ENCODE data around the gene GRAMD1B. TPM values are rescaled to one million over a fixed set of nuclear protein-coding genes. Genes with fewer than 3 reads are reported as not detected.
A peak's percentile ranks its signal among the peaks of the same experiment; 100 is the strongest.

The GRAMD1B gene
- total RNA-seq, 1 experiment from 2014 or later, result 4.6 TPM

DNA sequence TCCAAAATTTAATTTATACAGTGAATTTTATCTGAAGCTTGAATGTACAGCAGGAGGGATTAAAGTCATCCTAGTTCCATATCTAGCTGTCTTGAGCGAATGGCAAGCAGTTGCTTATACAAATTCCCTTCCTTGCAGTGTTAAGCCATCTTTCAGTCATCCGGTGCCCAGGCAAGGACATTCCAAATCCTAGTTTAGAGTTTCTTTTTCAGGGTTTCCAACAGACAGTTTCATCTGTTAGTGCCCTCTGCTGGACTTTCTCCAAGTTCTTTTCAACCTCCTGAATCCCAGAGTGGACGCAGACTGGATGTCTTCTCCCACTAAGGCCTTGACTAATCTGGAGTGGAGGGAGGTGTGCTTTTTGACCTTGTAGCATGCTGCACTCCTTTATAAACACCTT lies 45.4 kb downstream of the GRAMD1B start:
- DNase-seq (ENCODE audit: low spot score), result peak; percentile 30

- DNase-seq (ENCODE audit: low spot score), result no peak
These were observed 47.3 kb downstream of the GRAMD1B start for GRCh38 chr11:123477205-123477907.

GRCh38 chr11:123478352-123478987 lies 48.4 kb downstream of the GRAMD1B start:
- peak; percentile 67 for DNase-seq (ENCODE audit: low spot score)

DNA sequence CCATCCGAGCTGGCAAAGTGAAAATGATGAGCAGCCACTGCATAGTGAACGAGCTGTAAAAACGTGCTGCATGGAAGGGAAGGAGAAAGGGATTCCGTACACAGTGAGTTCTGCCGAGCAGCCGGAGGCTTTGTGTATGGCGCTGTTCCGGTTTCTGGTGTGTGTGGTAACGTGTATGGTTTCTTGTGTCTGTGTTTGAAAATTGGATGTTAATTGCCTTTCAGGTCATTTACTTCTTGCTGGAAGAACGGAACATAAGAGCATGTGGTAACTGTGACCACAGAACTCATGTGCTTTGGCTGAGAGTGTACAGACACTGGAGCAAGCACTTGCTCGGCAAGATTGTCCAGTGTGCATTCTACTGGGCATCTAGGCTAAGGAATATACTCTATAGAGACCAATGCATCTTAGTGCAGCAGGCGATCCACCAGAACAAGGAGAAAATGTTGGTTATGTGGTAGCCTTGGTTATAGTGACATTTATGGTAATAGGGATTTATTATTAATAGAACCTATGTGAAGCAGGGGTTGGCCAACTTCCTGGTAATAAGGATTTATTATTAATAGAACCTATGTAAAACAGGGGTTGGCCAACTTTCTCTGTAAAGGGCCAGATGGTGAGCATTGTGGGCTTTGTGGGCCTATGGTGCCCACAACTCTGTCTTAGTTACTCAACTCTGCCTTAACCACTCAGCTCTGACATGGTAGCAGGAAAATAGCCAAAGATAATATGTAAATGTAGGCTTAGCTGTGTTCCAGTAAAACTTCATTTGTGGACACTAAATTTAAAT lies 49.2 kb downstream of the GRAMD1B start:
- no peak for DNase-seq (ENCODE audit: low spot score)

- DNase-seq (ENCODE audit: low spot score), result no peak
These were observed 50.3 kb downstream of the GRAMD1B start for GRCh38 chr11:123480290-123480815.

GRCh38 chr11:123480882-123481281 lies 50.8 kb downstream of the GRAMD1B start:
- DNase-seq (ENCODE audit: low spot score), result no peak

GRCh38 chr11:123481640-123482039 lies 51.6 kb downstream of the GRAMD1B start:
- no peak for DNase-seq (ENCODE audit: low spot score)

DNA sequence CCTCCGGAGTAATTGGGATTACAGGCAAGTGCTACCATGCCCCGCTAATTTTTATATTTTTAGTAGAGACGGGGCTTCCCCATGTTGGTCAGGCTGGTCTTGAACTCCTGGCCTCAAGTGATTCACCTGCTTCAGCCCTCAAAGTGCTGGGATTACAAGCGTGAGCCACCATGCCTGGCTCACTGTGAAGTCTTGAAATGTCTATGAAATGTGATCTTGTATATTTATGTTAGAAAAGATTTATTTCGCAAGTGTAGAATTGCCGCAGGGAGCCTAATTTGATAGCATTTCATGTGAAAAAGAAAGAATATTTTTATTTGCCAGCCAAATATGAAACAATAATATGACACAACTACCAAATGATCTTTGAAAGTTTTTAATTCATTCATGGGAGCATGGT lies 52.1 kb downstream of the GRAMD1B start:
- DNase-seq (ENCODE audit: low spot score), result no peak

GRCh38 chr11:123483058-123483457 lies 53.0 kb downstream of the GRAMD1B start:
- peak; percentile 64 for DNase-seq (ENCODE audit: low spot score)

GRCh38 chr11:123483466-123483865 lies 53.4 kb downstream of the GRAMD1B start:
- no peak for DNase-seq (ENCODE audit: low spot score)

DNA sequence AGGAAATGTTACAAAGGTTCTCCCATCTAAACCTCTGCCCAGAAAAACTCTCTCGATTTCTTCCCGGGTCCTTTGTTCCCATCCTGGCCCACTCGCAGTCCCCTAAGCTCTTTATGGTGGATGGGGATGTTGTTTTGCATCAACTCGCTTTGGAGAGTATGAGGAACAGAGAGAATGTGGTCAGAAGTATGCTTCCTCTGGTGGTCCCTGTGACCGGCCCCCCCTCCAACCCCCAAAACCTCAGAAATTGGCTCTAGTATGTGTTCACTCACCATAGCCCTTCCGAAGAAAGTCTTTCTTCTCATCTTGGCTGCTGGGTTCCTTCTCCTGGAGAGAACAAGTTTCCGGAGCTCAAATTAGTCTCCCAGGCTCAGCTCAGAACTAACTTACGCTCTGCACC lies 54.4 kb downstream of the GRAMD1B start:
- DNase-seq (ENCODE audit: low spot score), result no peak

- no peak for DNase-seq (ENCODE audit: low spot score)
These were observed 57.2 kb downstream of the GRAMD1B start for GRCh38 chr11:123487157-123487744.

DNA sequence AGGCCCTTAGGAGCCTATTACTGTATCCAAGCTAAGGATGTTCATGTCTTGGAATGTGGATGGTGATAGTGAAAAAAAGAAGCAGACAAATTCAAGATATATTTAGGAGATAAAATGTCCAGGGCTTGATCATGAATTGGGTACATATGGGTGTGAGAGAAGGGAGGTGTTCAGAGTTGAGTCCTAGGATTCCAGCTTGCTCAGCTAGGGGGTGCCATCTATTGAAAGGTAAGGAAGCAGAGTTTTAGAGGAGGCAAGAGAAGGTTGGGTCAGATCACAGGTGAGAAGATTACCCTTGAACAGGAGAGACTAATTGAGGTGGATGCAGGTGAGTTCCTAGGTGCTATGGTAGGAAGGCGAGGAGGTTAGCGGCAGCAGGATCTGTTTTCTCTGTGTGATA lies 60.5 kb downstream of the GRAMD1B start:
- no peak for DNase-seq (ENCODE audit: low spot score)

- DNase-seq (ENCODE audit: low spot score), result no peak
These were observed 61.2 kb downstream of the GRAMD1B start for GRCh38 chr11:123491241-123491640.

- DNase-seq (ENCODE audit: low spot score), result no peak
These were observed 63.4 kb downstream of the GRAMD1B start for GRCh38 chr11:123493349-123494063.

- no peak for DNase-seq (ENCODE audit: low spot score)
These were observed 64.4 kb downstream of the GRAMD1B start for GRCh38 chr11:123494195-123495050.

GRCh38 chr11:123504401-123504800 lies 74.3 kb downstream of the GRAMD1B start:
- no peak for DNase-seq (ENCODE audit: low spot score)

DNA sequence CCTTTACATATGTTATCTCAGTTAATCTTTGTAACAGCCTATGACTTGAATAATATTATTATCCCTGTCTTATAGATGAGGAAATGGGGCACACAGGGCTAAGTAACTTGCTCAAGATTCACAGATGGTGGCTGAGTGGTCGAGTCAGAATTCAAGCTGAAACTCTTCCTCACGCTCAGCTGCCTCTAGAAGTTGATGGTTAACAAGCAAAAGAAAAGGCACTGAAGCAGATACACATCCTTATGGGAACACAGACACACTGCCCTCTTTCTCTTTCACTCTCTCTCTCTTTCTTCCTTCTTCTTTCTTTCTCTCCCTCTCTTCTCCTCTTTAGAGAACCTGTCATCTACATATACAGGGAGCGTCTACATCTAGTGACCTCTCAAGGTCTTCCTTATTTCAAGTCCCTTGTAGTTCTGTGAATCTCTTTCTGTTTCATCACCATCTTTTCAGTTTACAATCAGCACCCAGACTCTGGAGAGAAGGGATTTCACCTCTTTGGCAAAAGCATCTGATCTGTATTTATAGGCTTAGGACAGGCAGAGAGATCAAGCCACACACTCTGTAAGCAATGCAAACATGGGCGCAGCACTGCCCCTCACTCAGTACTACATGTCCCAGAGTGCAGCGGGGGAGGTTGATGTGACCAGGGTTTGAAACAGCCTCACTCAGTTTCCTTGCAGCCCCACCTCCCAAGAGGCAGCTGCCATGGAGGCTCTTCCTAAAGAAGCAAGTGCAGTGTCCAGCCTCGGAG lies 75.7 kb downstream of the GRAMD1B start:
- DNase-seq (ENCODE audit: low spot score), result no peak

- no peak for DNase-seq (ENCODE audit: low spot score)
These were observed 77.0 kb downstream of the GRAMD1B start for GRCh38 chr11:123507043-123507442.

Data from A172 (cell line).